OCI-LY7 (cell line): ENCODE results near the gene MRPL55. TPM values are rescaled to one million over a fixed set of nuclear protein-coding genes. Genes with fewer than 3 reads are reported as not detected.
A peak's percentile ranks its signal among the peaks of the same experiment; 100 is the strongest.

Source experiments
- BruUV-seq: library from RNA; stranded (reverse); fragments of 400-500 nt; replicated peaks from 2 replicates; lab custom pipeline; 2021; lab: Mats Ljungman, UMichigan
- CTCF ChIA-PET: fragments of 300-600 bp; sonication (Branson Sonifier 250); formaldehyde crosslinking; loops from one replicate; lab custom pipeline; 2022; ENCODE audit warnings: antibody characterized with exemption; ENCODE audit not compliant: unreplicated experiment; lab: Charles Lee
- POLR2A ChIA-PET: fragments of 300-600 bp; sonication (Branson Sonifier 250); formaldehyde crosslinking; loops from one replicate; lab custom pipeline; 2022; ENCODE audit warnings: antibody characterized with exemption; lab: Charles Lee
- DNase-seq: peaks from one replicate; pipeline ENCODE4 v3.0.0-alpha.2; 2015; ENCODE audit warnings: low spot score
- H2AFZ ChIP-seq: fragments of 200-600 bp; sonication (generic), shearing (Covaris generic); 2 replicates; pipeline ENCODE4 v1.6.1; 2014; ENCODE audit warnings: mild to moderate bottlenecking, antibody characterized with exemption, low read length, moderate library complexity
- H3K27ac ChIP-seq: fragments of 200-600 bp; sonication (generic); 2 replicates; pipeline ENCODE4 v1.5.1; 2014; ENCODE audit warnings: mixed run types, low read depth, mild to moderate bottlenecking, moderate library complexity, low read length, inconsistent platforms; ENCODE audit not compliant: poor library complexity, severe bottlenecking
- H3K36me3 ChIP-seq: fragments of 200-600 bp; sonication (generic); 2 replicates; pipeline ENCODE4 v1.6.1; 2014; ENCODE audit warnings: mild to moderate bottlenecking, antibody characterized with exemption, low read length, moderate library complexity, mixed read lengths; ENCODE audit not compliant: insufficient read depth
- H3K4me1 ChIP-seq: fragments of 200-600 bp; sonication (generic); 2 replicates; pipeline ENCODE4 v1.5.1; 2014; ENCODE audit warnings: mild to moderate bottlenecking, low read length; ENCODE audit not compliant: insufficient read depth, poor library complexity, severe bottlenecking
- H3K4me2 ChIP-seq: fragments of 200-600 bp; sonication (generic); 2 replicates; pipeline ENCODE4 v1.6.1; 2014; ENCODE audit warnings: mild to moderate bottlenecking, low read length
- H3K4me3 ChIP-seq: fragments of 200-600 bp; sonication (generic); 2 replicates; pipeline ENCODE4 v1.5.1; 2014; ENCODE audit warnings: mild to moderate bottlenecking, low read depth, low read length; ENCODE audit not compliant: poor library complexity, severe bottlenecking
- H3K79me2 ChIP-seq: fragments of 200-600 bp; sonication (generic); 2 replicates; pipeline ENCODE4 v1.6.1; 2016; ENCODE audit warnings: low read depth, mild to moderate bottlenecking, low read length, moderate library complexity, mixed read lengths; ENCODE audit not compliant: insufficient read depth
- H3K9me2 ChIP-seq: fragments of 200-600 bp; sonication (generic); 2 replicates; pipeline ENCODE4 v1.6.1; 2016; ENCODE audit warnings: mild to moderate bottlenecking, low read length, mixed read lengths; ENCODE audit not compliant: insufficient read depth
- H3K9me3 ChIP-seq: fragments of 200-600 bp; sonication (generic); 2 replicates; pipeline ENCODE4 v1.6.1; 2014; ENCODE audit warnings: mild to moderate bottlenecking, mixed run types, low read length, mixed read lengths
- H4K20me1 ChIP-seq: fragments of 200-600 bp; sonication (generic); 2 replicates; pipeline ENCODE4 v1.6.1; 2014; ENCODE audit warnings: mild to moderate bottlenecking, antibody characterized with exemption, low read length, moderate library complexity, mixed read lengths; ENCODE audit not compliant: insufficient read depth
- EZH2phosphoT487 ChIP-seq: fragments of 200-600 bp; sonication (generic); IDR thresholded peaks from 2 replicates; pipeline ENCODE4 v1.6.1; 2018; ENCODE audit warnings: low read depth, borderline replicate concordance, mild to moderate bottlenecking, mixed run types, antibody characterized with exemption, low read length, moderate library complexity, mixed read lengths
- intact Hi-C: fragments of 100-400 bp; cut with micrococcal nuclease; formaldehyde crosslinking; loops from one replicate; pipeline ENCODE4 v1.10.0; 2022; ENCODE audit not compliant: unreplicated experiment
- total RNA-seq, 2 experiments: library from RNA; depleted of rRNA in 1 of 2; stranded (reverse); fragments of >200 nt in 1 of 2; shearing (Covaris generic) in 1 of 2; gene quantifications; 2 replicates each; pipeline ENCODE4 v1.2.3, GENCODE V29; 2014 to 2022
- TF ChIP-seq, protein P1 (sequence below): fragments of 200-600 bp; sonication (generic); conservative IDR thresholded peaks from 2 replicates; pipeline ENCODE4 v1.5.1; 2014; ENCODE audit warnings: mild to moderate bottlenecking, antibody characterized with exemption, low read length, moderate library complexity, mixed read lengths

The MRPL55 gene
- total RNA-seq, 2 experiments from 2014 or later: 50.0 to 92.8 TPM

GRCh38 chr1:228122921-228123441 is 13.9 kb upstream of the MRPL55 start:
- TF ChIP-seq, protein P1, sequence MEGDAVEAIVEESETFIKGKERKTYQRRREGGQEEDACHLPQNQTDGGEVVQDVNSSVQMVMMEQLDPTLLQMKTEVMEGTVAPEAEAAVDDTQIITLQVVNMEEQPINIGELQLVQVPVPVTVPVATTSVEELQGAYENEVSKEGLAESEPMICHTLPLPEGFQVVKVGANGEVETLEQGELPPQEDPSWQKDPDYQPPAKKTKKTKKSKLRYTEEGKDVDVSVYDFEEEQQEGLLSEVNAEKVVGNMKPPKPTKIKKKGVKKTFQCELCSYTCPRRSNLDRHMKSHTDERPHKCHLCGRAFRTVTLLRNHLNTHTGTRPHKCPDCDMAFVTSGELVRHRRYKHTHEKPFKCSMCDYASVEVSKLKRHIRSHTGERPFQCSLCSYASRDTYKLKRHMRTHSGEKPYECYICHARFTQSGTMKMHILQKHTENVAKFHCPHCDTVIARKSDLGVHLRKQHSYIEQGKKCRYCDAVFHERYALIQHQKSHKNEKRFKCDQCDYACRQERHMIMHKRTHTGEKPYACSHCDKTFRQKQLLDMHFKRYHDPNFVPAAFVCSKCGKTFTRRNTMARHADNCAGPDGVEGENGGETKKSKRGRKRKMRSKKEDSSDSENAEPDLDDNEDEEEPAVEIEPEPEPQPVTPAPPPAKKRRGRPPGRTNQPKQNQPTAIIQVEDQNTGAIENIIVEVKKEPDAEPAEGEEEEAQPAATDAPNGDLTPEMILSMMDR: no peak
- no peak for TF ChIP-seq EZH2phosphoT487
- POLR2A ChIA-PET: interaction anchor here (2.2 kb wide), 1 partner anchor 10 kb away, joined by 7 read pairs; no protein-coding TSS in a partner anchor
- intact Hi-C loops: no loop called here
- Histone ChIP-seq H3K9me3 (peaks cover 34% of the 10 kb centered on the region), H4K20me1 (no peaks in the 10 kb centered on the region), H3K27ac (no peak overlapping the region), H3K36me3 (no peaks in the 10 kb centered on the region), H3K4me1 (peaks cover 8% of the 10 kb centered on the region), H3K4me2 (no peak overlapping the region), H3K79me2 (no peaks in the 10 kb centered on the region), H3K9me2 (no peaks in the 10 kb centered on the region), H3K4me3 (no peak overlapping the region), H2AFZ (no peak overlapping the region)
- BruUV-seq: no TSS peak
- CTCF ChIA-PET: no interaction called here
- no peak for DNase-seq

DNA sequence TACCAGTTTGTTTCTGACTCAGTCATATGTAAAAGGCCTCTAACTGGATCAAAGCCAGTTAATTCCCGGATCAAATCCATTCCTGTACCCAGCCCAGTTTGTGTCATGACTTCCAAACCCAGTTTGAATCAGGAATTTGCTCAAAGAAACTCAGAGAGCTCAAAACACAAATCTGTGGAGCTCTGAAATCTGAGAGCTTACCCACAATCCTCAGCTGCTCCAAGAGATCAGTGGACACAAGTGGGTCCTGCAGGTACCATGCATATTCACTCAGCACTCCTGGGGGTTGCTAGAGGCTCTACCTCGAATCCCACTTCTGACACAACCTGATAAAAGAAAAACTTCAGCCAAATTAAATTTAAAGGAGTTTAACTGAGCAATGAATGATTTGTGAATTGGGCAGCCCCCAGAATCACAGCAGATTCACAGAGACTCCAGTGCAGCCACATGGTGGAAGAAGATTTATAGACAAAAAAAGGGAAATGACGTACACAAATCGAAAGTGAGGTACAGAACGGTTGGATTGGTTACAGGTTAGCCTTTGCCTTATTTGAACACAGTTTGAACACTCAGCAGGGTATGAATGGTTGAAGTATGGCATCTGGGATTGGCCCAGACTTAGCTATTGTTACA is 11.9 kb upstream of the MRPL55 start:
- Histone ChIP-seq H3K36me3 (no peaks in the 10 kb centered on the region), H3K9me2 (no peaks in the 10 kb centered on the region), H3K9me3 (peaks cover 42% of the 10 kb centered on the region), H3K27ac (no peak overlapping the region), H2AFZ (peak overlapping the region; percentile 28; the same call in 1 of the 2 replicates), H3K4me2 (peak overlapping the region; percentile 28), H3K4me1 (peaks cover 8% of the 10 kb centered on the region), H4K20me1 (no peaks in the 10 kb centered on the region), H3K4me3 (no peak overlapping the region), H3K79me2 (no peaks in the 10 kb centered on the region)
- DNase-seq: no peak
- TF ChIP-seq, protein P1: no peak
- no peak for TF ChIP-seq EZH2phosphoT487
- CTCF ChIA-PET: interaction anchor here (0.5 to 1.2 kb wide), 2 partner anchors 10 to 380 kb away, joined by 3 read pairs; no protein-coding TSS in a partner anchor
- no TSS peak for BruUV-seq
- POLR2A ChIA-PET: interaction anchor here (0.7 to 1.3 kb wide), 2 partner anchors 9 to 154 kb away, joined by 3 to 6 read pairs; no protein-coding TSS in a partner anchor
- intact Hi-C loops: no loop called here

DNA sequence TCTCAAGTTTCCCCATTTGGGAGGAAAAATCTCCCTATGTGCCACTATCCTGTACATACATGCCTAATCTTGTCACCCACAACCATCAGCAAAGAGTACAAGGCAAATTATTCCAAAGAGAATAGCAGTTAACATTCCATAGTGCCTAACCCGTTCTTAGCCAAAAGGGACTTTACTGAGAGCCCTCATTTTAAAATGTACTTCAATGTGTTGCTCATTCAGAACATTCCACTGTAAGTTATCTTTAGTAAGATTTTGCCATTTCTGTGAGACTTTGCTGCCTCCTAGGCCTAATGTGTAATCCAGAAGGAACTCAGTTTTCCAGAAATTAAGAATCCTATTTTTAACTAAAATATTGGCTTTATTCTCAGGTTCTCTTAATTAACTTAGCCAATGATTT is 11.3 kb upstream of the MRPL55 start:
- Histone ChIP-seq H3K79me2 (no peaks in the 10 kb centered on the region), H3K4me1 (peaks cover 8% of the 10 kb centered on the region), H3K36me3 (no peaks in the 10 kb centered on the region), H2AFZ (no peak overlapping the region), H3K27ac (no peak overlapping the region), H3K9me3 (peaks cover 39% of the 10 kb centered on the region), H3K4me3 (no peak overlapping the region), H3K9me2 (no peaks in the 10 kb centered on the region), H3K4me2 (no peak overlapping the region), H4K20me1 (no peaks in the 10 kb centered on the region)
- ChIA-PET CTCF (interaction anchor here (0.5 kb wide), 1 partner anchor 380 kb away, joined by 3 read pairs; no protein-coding TSS in a partner anchor), POLR2A (interaction anchor here (1.3 kb wide), 1 partner anchor 8 kb away, joined by 6 read pairs; no protein-coding TSS in a partner anchor)
- TF ChIP-seq EZH2phosphoT487: no peak
- no TSS peak for BruUV-seq
- no peak for DNase-seq
- intact Hi-C loops: no loop called here
